GM21619 (cell line): Measurements from ENCODE around the gene ENTREP1.
"Not testable (repeated sequence)": the region's sequence is repeated elsewhere in the genome, so short reads cannot be mapped to it uniquely, and the experiment has no call there.

Experiments
- ATAC-seq: cut with Tn5 transposase; IDR thresholded peaks from one replicate; pipeline ENCODE4 v1.9.1; 2021; ENCODE audit not compliant: unreplicated experiment

The ENTREP1 gene

DNA sequence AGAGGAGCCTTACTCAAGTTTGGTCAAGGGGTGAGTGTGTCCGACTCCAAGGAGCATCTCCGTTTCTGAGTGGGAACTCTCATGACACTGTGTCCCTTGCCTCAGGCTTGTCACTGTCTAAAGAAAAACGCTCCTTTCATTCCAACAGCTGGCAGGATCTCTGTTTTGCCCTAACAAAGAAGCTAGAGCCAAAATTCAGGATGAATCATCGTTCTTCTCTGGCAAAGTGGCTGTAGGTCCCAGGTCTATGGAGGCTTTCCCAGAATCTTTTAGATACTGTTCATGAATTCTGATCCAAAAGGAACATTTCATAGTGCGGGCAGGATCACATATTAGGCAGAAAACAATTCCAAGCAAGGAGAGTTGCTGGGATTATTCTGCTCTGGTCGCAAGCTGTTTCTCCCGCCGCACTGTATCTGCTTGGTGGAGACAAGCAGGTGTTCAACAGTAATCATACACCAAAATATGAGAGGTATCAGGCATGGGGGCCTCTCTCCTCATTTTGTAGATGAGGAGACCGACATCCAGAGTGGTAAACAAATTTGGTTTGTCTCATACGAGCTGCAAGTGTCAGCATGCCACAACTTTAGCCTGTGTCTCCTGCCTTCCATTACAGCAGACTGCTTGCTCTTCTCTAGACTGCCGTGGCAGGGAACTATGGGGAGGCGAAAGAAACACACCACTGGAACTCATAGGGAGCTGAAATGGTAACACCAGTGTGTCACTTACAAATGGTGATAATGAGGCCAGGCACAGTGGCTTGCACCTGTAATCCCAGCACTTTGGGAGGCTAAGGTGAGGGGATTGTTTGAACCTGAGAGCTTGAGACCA is 72.6 kb downstream of the ENTREP1 start:
- ATAC-seq: no peak

DNA sequence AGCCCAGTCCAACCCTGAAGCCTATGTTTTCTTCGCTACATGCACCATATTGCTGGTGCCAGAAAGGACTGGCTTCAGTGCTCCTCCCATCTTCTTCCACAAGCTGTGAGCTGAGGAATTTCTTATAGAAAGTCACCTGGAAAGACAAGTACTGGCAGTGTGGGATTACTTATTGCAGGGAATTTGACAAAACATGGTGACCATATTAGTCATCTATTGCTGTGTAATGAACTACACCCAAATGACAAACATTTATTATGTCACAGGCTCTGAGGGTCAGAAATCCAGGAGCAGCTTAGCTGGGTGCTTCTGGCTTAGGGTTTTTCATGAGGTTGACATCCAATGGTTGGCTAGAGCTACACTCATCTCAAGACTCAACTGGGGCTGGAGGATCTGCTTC is 75.5 kb downstream of the ENTREP1 start:
- ATAC-seq: no peak

DNA sequence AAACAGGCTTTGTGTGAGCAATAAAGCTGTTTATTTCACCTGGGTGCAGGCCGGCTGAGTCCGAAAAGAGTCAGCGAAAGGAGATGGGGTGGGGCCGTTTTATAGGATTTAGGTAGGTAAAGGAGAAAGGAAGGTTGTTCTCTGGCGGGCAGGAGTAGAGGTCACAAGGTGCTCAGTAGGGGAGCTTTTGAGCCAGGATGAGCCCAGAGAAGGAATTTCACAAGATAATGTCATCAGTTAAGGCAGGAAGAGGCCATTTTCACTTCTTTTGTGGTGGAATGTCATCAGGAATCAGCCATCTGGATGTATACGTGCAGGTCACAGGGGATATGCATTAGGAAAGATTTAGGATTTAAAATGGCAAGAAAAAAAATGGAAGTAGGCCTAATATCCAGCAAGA is 84.9 kb downstream of the ENTREP1 start:
- ATAC-seq: not testable (repeated sequence)

- ATAC-seq: no peak
Observed at GRCh38 chr9:69411246-69411645, 86.2 kb downstream of the ENTREP1 start.

DNA sequence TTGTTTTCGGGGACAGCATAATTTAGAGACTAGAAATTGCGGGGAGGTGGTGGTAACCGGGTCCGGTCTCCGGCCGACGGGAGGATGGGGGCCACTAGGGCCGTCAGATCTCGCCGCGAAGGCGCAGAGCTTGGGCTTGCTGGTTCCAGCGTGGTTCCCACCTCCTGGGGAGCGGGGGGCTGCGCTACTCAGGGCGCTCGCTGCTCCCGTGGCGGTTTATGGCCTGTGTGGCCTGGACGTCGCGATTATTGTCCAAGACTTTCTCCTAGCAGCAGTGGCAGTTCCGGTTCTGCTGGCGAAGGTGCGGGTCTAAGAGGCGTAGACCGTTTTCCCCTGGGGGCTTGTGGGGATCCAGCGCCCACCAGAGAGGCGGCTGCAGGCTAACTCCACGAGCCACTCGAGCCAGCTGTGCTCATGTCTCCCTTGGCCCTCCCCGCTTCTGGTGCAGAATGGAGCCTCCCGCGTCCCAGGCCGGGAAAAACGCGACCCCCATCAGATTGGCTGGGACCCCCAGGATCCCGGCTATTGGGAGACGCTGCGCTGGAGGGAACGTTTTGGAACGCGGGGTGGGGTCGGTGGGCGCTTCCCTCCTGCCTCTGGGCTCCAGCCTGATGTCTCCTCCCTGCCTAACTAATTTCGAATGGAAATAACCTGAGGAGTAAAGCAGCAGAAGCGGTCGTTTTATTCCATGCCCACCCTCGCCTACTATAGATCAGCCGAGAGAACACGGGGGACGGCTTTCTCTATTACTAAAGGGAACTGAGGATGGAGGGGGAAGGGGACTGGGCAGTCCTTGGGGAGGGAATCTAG is 87.1 kb downstream of the ENTREP1 start:
- ATAC-seq: no peak

- ATAC-seq: no peak
Observed at GRCh38 chr9:69412741-69413150, 87.7 kb downstream of the ENTREP1 start.

- ATAC-seq: no peak
Observed at GRCh38 chr9:69420611-69421270, 95.7 kb downstream of the ENTREP1 start.

GRCh38 chr9:69421908-69422801 is 97.1 kb downstream of the ENTREP1 start:
- peak; percentile 66 for ATAC-seq

DNA sequence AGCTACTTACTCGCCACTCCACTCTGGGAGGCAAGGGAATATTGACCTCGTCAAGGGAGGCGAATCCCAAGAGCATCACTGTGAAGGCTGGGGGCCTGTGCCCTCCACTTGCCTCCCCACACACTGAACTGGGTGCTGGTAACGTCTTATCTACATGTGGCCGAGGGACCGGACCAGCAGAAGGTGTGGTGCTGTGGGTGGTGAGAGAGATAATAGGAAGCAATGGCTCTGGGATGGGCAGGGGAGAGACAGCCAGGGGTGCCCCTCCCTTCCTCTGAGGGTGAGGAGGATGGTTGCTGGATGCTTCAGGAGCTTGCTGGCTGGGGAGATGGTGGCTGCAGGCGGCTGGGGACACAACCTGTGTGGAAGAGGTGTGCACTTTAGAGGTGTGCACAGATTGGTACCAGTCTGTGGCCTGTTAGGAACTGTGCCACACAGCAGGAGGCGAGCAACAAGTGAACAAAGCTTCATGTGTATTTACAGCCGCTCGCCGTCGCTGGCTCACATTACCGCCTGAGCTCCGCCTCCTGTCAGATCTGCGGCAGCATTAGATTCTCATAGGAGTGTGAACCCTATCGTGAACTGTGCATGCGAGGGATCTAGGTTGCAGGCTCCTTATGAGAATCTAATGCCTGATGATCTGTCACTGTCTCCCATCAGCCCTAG is 100.3 kb downstream of the ENTREP1 start:
- no peak for ATAC-seq

- ATAC-seq: no peak
Observed at GRCh38 chr9:69427286-69427685, 102.3 kb downstream of the ENTREP1 start.

DNA sequence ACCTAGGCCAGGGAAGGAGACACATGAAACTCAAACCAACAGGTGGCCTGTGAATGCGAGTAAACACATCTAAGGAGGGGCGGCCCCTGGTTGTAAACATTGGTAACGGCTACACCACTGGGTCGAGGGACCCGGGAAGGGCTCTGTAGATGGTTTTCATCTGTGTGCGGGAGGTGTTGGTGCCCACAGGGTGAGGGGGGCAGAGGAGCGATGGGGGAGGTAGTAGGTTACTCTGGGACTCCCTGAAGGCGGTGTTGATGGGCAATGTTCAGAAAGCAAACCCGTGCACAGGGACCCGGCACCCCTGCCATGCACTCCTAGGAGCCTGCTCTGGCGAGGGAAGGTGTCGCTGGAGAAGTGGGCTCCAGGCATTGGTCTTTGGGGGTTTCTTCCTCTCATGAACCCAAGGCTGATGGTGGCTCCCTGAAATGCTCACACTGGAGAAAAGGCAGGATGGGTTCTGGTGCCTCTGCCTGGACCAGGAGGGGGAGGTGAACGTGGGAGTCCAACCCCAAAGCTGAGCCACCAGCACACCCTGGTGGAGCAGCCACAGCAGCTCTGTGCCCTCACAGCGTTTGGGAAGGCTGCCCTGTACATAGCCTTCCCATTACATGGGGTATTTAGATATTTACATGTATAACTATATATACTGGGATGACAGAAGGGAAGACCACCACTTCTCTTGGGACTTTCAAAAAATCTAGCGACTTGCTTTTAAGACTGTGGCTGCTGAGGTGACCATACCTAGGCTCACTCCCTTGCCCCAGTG is 103.2 kb downstream of the ENTREP1 start:
- ATAC-seq: no peak

- no peak for ATAC-seq
Observed at GRCh38 chr9:69429281-69429680, 104.3 kb downstream of the ENTREP1 start.

DNA sequence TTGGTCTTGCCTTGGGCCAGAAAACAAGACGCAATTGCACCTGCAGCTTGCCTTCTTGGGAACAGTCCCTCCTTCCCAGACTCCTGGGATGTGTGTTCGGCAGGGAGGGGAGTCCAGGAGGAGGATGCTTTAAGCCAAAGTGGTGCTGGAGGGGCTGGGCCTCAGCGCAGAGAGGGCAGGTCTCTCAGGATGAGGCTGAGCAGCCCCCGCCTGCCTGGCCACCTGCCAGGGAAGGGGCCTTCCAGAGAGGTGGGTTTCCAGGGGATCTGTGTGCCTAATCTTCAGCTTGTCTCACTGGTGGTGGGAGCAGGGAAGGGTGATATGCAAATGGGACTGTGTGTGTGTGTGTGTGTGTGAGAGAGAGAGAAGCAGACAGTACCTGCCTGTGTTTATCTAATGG is 105.2 kb downstream of the ENTREP1 start:
- no peak for ATAC-seq

DNA sequence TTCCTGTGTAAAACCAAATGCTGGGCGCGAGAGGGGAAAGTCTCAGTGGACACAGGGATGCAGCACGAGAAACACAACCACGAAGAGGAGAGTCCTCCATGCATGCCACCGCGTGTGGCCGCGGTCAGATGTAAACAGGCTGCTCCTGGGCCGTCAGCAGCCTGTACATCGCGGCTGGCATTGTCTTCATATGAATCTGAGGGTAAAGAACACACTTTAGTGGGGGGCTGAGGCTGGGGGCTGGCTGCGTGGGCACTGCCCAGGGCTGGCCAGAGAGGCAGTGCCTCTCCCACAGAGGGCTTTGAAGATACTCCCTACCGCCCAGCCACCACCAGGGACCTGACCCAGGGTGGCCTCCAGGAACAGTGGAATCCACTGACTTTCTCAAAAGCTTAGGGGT is 106.2 kb downstream of the ENTREP1 start:
- no peak for ATAC-seq

GRCh38 chr9:69431777-69432176 is 106.8 kb downstream of the ENTREP1 start:
- ATAC-seq: no peak

DNA sequence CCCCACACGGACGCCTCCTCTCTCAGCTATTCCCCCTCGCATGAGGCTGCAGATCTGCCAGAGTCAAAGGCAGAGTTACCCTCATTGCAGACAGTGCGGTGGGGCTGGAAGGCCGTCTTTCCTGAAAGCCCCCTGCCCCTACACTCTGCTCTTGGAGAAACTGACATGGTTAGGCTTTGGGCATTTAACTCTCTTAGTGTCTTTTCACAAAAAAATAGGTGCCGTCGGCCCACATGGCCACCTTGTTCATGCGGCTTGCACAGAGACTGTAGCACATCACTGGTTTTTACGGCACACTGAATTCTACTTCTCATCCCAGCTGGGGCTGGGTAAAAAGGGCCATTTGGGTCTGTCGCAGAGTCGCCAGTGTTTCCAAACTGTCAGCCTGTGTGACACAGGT is 107.6 kb downstream of the ENTREP1 start:
- no peak for ATAC-seq

DNA sequence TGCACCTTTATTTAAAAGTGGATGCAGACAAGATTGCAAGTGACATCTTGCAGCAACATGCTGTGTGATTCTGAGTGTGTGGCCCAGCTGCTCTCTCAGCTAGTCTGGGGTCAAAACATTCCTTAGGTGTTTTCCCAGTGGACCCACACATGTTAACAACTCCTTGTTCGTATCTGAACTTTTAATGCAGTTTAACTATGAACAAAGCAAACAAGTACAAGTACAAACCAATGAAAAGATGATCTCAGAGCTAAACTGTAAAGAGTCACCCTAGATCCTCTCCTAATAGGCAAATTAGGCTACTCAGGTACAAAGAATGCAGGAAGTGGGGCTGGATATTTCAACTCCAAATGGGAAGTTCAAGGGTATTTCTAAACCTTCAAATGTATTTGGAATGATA is 108.4 kb downstream of the ENTREP1 start:
- no peak for ATAC-seq

DNA sequence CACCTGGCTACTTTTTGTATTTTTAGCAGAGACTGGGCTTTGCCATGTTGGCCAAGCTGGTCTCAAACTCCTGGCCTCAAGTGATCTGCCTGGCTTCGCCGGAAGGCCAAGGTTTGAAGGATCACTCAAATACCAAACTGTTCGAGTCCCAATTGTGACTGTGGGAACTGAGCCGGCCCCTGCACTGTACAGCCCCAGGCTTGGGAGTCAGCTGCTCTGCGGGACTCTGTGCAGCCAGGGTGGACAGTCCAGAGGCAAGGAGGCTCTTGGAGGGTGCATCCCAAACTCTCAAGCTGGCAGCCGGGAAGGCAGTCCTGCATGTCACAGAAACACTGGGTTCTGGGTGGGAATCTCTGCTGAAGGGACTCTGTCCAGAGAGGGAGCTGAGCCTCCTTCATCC is 109.0 kb downstream of the ENTREP1 start:
- no peak for ATAC-seq

- ATAC-seq: not testable (repeated sequence)
Observed at GRCh38 chr9:69439654-69440053, 114.6 kb downstream of the ENTREP1 start.
